OCI-LY3 (cell line): ENCODE measurements around the gene AOC3.

Experiments
- H2AFZ ChIP-seq: fragments of 200-600, 300-600 bp; shearing (Covaris generic); 2 replicates; pipeline ENCODE4 v1.6.0; 2014; ENCODE audit warnings: antibody characterized with exemption, low read depth, low read length
- H3K27ac ChIP-seq: fragments of 200-600, 300-600 bp; sonication (generic); 2 replicates; pipeline ENCODE4 v1.5.1; 2014; ENCODE audit warnings: mild to moderate bottlenecking, low read length, moderate library complexity, mixed read lengths
- H3K27me3 ChIP-seq: fragments of 200-600, 300-600 bp; sonication (generic); 2 replicates; pipeline ENCODE4 v1.6.1; 2014; ENCODE audit warnings: low read depth, low read length, mixed read lengths
- H3K36me3 ChIP-seq: fragments of 200-600, 300-600 bp; sonication (generic); replicated peaks from 2 replicates; pipeline ENCODE3; 2014; ENCODE audit warnings: low read depth, low read length, mixed read lengths
- H3K4me1 ChIP-seq: fragments of 300-600, 200-600 bp; sonication (generic); 2 replicates; pipeline ENCODE4 v1.6.1; 2014; ENCODE audit warnings: low read length, mixed read lengths
- H3K4me2 ChIP-seq: fragments of 200-600, 300-600 bp; sonication (generic); 2 replicates; pipeline ENCODE4 v1.6.1; 2014; ENCODE audit warnings: low read length, mixed read lengths
- H3K4me3 ChIP-seq: fragments of 300-600, 200-600 bp; sonication (generic); 2 replicates; pipeline ENCODE4 v1.5.1; 2014; ENCODE audit warnings: antibody characterized with exemption, mild to moderate bottlenecking, low read length, moderate library complexity
- H3K79me2 ChIP-seq: fragments of 300-600, 200-600 bp; shearing (Covaris generic); 2 replicates; pipeline ENCODE4 v1.6.1; 2014; ENCODE audit warnings: mild to moderate bottlenecking, low read length, mixed read lengths
- H3K9ac ChIP-seq: fragments of 300-600, 200-600 bp; shearing (Covaris generic); 2 replicates; pipeline ENCODE4 v1.6.0; 2014; ENCODE audit warnings: mild to moderate bottlenecking, low read length, moderate library complexity
- H3K9me3 ChIP-seq: fragments of 200-600, 300-600 bp; shearing (Covaris generic); 2 replicates; pipeline ENCODE4 v1.6.1; 2014; ENCODE audit warnings: low read length, mixed read lengths; ENCODE audit not compliant: insufficient read depth
- H4K20me1 ChIP-seq: fragments of 200-600, 300-600 bp; sonication (generic); 2 replicates; pipeline ENCODE4 v1.6.1; 2016; ENCODE audit warnings: low read length, mixed read lengths; ENCODE audit not compliant: insufficient read depth
- CTCF ChIP-seq: fragments of 200-600, 300-600 bp; sonication (generic); IDR thresholded peaks from 2 replicates; pipeline ENCODE4 v1.5.1; 2014; ENCODE audit warnings: antibody characterized with exemption, low read length, low read depth
- EZH2phosphoT487 ChIP-seq: fragments of 200-600 bp; shearing (Covaris generic); IDR thresholded peaks from 2 replicates; pipeline ENCODE4 v1.6.1; 2018; ENCODE audit warnings: antibody characterized with exemption, mixed run types, low read depth

AOC3 gene

GRCh38 chr17:42844271-42844670 lies 6.7 kb upstream of the AOC3 start, which contains the start of gene AOC2:
Gene AOC2, plus strand, starts transcription at chr17:42844580. Its CDS starts 47 bp downstream, at chr17:42844627.
- Histone ChIP-seq H4K20me1 (no peaks in the 10 kb centered on the region), H3K4me3 (no peak within 1 kb of the TSS), H3K9ac (no peak within 1 kb of the TSS), H3K36me3 (peaks cover 51% of the 10 kb centered on the region), H3K27me3 (no peaks in the 10 kb centered on the region), H3K4me2 (no peak within 1 kb of the TSS), H3K4me1 (no peaks in the 10 kb centered on the region), H3K27ac (no peak within 1 kb of the TSS), H3K79me2 (no peaks in the 10 kb centered on the region), H3K9me3 (no peaks in the 10 kb centered on the region), H2AFZ (no peak within 1 kb of the TSS)
- TF ChIP-seq CTCF (no peak), EZH2phosphoT487 (no peak)

- Histone ChIP-seq H3K36me3 (peaks cover 48% of the 10 kb centered on the region), H2AFZ (no peak overlapping the region), H3K27me3 (no peaks in the 10 kb centered on the region), H3K4me1 (no peaks in the 10 kb centered on the region), H3K4me3 (no peak overlapping the region), H3K9ac (no peak overlapping the region), H3K9me3 (no peaks in the 10 kb centered on the region), H3K79me2 (no peaks in the 10 kb centered on the region), H3K27ac (no peak overlapping the region), H3K4me2 (no peak overlapping the region), H4K20me1 (no peaks in the 10 kb centered on the region)
- no peak for TF ChIP-seq EZH2phosphoT487
- no peak for TF ChIP-seq CTCF
These were observed 6.0 kb upstream of the AOC3 start for GRCh38 chr17:42844761-42845555.

- no peaks in the 10 kb centered on the region for H3K4me1 ChIP-seq
- H3K36me3 ChIP-seq, result peaks cover 46% of the 10 kb centered on the region
- H3K4me3 ChIP-seq, result no peak overlapping the region
- H3K27me3 ChIP-seq, result no peaks in the 10 kb centered on the region
- H4K20me1 ChIP-seq, result no peaks in the 10 kb centered on the region
- no peaks in the 10 kb centered on the region for H3K9me3 ChIP-seq
- TF ChIP-seq EZH2phosphoT487 (no peak), CTCF (no peak)
- no peak overlapping the region for H2AFZ ChIP-seq
- no peak overlapping the region for H3K4me2 ChIP-seq
- no peak overlapping the region for H3K9ac ChIP-seq
- no peaks in the 10 kb centered on the region for H3K79me2 ChIP-seq
- H3K27ac ChIP-seq, result no peak overlapping the region
These were observed 5.5 kb upstream of the AOC3 start for GRCh38 chr17:42845556-42845917.

- no peak overlapping the region for H2AFZ ChIP-seq
- peaks cover 44% of the 10 kb centered on the region for H3K36me3 ChIP-seq
- no peak overlapping the region for H3K9ac ChIP-seq
- TF ChIP-seq CTCF, result no peak
- TF ChIP-seq EZH2phosphoT487, result no peak
- H3K9me3 ChIP-seq, result no peaks in the 10 kb centered on the region
- H4K20me1 ChIP-seq, result no peaks in the 10 kb centered on the region
- no peaks in the 10 kb centered on the region for H3K4me1 ChIP-seq
- no peaks in the 10 kb centered on the region for H3K27me3 ChIP-seq
- no peak overlapping the region for H3K4me3 ChIP-seq
- no peaks in the 10 kb centered on the region for H3K79me2 ChIP-seq
- no peak overlapping the region for H3K4me2 ChIP-seq
- no peak overlapping the region for H3K27ac ChIP-seq
These were observed 4.9 kb upstream of the AOC3 start for GRCh38 chr17:42845918-42846593.
